Activated CD8-positive, alpha-beta memory T cell treated with anti-CD3 and anti-CD28 coated beads, Interleukin-2, amount 50 U/mL, for 48 hours (primary cell): ENCODE data around the gene RANGAP1.

ENCODE experiments used
- DNase-seq: peaks from one replicate; pipeline ENCODE4 v3.0.0-alpha.2; 2020

Gene RANGAP1

GRCh38 chr22:41231369-41231768 lies 54.6 kb downstream of the RANGAP1 start:
- no peak for DNase-seq

- no peak for DNase-seq
These were observed 55.6 kb downstream of the RANGAP1 start for GRCh38 chr22:41230401-41230785.

GRCh38 chr22:41229730-41230400 lies 56.1 kb downstream of the RANGAP1 start:
- no peak for DNase-seq

GRCh38 chr22:41229215-41229614 lies 56.8 kb downstream of the RANGAP1 start:
- DNase-seq: no peak

GRCh38 chr22:41226723-41227655 lies 59.0 kb downstream of the RANGAP1 start:
- no peak for DNase-seq

GRCh38 chr22:41223535-41223934 lies 62.5 kb downstream of the RANGAP1 start:
- DNase-seq: no peak

- DNase-seq: no peak
These were observed 63.0 kb downstream of the RANGAP1 start for GRCh38 chr22:41222846-41223507.

- DNase-seq: no peak
These were observed 68.3 kb downstream of the RANGAP1 start for GRCh38 chr22:41217553-41218157.

- no peak for DNase-seq
These were observed 69.0 kb downstream of the RANGAP1 start for GRCh38 chr22:41216984-41217383.

GRCh38 chr22:41215926-41216325 lies 70.1 kb downstream of the RANGAP1 start:
- DNase-seq: no peak

- no peak for DNase-seq
These were observed 70.6 kb downstream of the RANGAP1 start for GRCh38 chr22:41215409-41215808.

- no peak for DNase-seq
These were observed 79.3 kb downstream of the RANGAP1 start for GRCh38 chr22:41206719-41207118.

GRCh38 chr22:41204992-41205900 lies 80.7 kb downstream of the RANGAP1 start, which contains the start of gene L3MBTL2:
Gene L3MBTL2, plus strand, starts transcription at chr22:41205312. Its CDS starts 51 bp downstream, at chr22:41205363.
- DNase-seq: peak; percentile 99

GRCh38 chr22:41204066-41204465 lies 81.9 kb downstream of the RANGAP1 start:
- DNase-seq: no peak

GRCh38 chr22:41203118-41203517 lies 82.9 kb downstream of the RANGAP1 start:
- no peak for DNase-seq

- no peak for DNase-seq
These were observed 84.8 kb downstream of the RANGAP1 start for GRCh38 chr22:41201141-41201540.

GRCh38 chr22:41198027-41198580 lies 87.9 kb downstream of the RANGAP1 start:
- peak; percentile 75 for DNase-seq

GRCh38 chr22:41197038-41197972 lies 88.7 kb downstream of the RANGAP1 start:
- DNase-seq: peak; percentile 91
